Measurements from ENCODE around the gene GPC6.

- TF ChIP-seq CTCF (IDR thresholded peaks at IDR 0.05; ENCODE audit: poor library complexity) (no peak), EZH2 (IDR thresholded peaks at IDR 0.05; ENCODE audit: borderline replicate concordance) (no peak), EZH2phosphoT487 (IDR thresholded peaks at IDR 0.05; ENCODE audit: low read depth, severe bottlenecking, unreplicated experiment) (no peak)
Measured at GRCh38 chr13:93422980-93423543, 196.5 kb downstream of the GPC6 start.
